Measurements from ENCODE around the gene ARL14.

GRCh38 chr3:160709477-160710182, 32.7 kb downstream of the ARL14 start:
- TF ChIP-seq CTCF (IDR thresholded peaks at IDR 0.05): no peak
- TF ChIP-seq POLR2A (IDR thresholded peaks at IDR 0.05): no peak
- TF ChIP-seq EP300 (IDR thresholded peaks at IDR 0.05): no peak

Measured in tibial nerve (tissue), 4 donors.